ENCODE measurements around the gene PIK3R1. TPM values are rescaled to one million over a fixed set of nuclear protein-coding genes. Genes with fewer than 3 reads are reported as not detected.
A peak's percentile ranks its signal among the peaks of the same experiment; 100 is the strongest.

The PIK3R1 gene
- total RNA-seq, 1 donor from 2014 or later = 128 TPM

DNA sequence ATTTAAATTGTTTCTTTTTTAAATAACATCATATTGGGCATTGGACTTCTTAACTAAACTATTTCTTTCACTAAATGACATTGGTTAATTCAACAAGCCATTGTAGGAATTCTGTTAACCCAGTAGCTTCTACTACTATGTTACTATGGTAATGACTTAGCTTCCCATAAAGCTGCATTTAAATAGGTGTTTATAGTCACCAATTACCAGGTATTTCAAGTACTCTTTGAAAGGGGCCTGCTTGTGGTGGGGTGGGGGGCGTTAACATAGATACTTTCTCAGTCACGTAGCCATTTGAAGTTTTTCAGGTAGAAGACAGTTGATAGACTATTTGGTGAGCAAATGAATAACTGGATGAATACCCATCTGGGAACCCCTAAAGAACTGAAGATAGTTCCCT is 34.0 kb downstream of the PIK3R1 start:
- FAIRE-seq (no peak), DNase-seq (ENCODE audit: low spot score in 2 of 2) (no peak)

DNA sequence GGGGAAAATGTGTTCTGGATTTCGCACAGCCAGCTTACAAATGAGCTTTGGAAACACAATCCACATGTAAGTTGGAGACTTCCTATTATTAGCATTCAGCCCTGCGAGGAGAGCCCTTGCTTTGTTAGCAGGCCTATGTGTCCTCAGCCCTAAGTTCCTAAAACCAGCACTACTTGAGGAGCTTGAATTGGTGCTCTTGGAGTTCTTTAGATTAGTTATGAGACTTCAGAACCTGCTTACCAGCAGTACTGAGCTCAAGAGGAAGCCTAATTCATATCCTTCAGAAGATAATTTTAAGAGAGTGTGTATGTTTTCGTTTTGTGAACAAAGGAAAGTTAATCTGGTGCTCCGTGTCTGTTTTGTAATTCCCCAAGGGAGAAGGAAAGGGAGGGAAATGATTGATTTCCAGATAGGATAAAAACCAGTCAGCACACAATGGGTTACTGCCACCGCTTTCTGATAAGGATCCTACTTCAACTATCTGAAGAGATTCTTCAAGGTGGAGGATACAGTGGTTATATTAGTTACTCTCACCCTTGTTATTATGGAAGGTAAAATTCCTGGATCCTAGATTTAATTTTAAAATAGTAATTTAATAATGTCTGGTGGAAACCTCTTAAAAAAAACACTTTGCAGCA is 35.2 kb downstream of the PIK3R1 start:
- no peak for FAIRE-seq
- no peak for DNase-seq (ENCODE audit: low spot score in 2 of 2)

DNA sequence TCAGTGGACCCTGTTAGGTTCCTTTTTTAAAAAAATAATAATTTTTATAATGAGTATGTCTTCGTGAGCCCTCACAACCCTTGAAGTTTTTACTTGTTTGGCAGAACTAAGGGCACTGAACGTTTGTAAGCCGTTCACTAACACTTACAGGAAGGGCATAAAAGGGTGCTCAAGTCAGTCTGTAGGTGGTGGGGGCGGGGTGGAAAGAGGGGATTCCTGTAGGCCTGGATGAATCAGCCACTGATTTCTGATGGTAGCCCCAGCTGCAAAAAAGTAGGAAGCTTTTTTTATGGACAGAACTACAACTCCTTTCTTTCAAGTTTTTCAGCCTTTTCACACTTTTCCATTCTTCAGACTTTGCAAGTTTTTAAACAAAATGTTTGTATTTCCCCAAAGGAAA is 35.8 kb downstream of the PIK3R1 start:
- no peak for FAIRE-seq
- DNase-seq (ENCODE audit: low spot score in 2 of 2) = no peak

DNA sequence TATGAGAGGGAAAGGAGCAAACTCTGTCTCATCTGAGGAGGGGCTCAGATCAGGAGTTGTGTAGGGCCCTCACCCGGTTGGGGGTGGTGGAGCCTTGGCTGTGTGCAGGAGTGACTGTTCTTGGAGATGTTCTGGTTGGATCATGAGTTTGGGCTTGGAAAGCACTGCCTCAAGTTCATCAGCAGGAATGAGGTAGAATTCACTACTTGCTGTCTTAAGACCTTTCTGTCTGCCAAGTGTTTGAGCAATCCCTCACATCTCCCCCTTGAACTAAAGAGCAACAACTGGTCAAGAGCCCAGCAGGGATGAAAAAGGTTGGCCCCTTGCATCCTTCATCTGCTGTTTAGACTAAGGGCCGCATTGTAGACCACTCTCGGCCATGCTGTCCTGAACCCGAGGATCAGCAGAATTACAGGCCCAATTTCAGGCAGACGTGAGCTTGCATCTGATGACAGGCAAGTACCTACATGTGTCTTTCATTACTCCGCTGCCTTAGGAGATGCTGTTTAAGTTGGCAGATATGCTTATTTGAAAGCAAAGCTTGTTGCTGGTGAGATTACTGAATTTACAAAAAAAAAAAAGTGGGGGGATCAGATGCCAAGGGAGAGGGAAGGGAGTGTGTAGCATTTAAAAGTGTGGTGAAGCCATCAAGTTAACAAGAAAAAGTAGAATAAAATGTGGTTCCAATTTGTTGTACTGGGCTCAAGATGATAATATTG is 36.4 kb downstream of the PIK3R1 start:
- FAIRE-seq (no peak), DNase-seq (ENCODE audit: low spot score in 2 of 2) (no peak)

DNA sequence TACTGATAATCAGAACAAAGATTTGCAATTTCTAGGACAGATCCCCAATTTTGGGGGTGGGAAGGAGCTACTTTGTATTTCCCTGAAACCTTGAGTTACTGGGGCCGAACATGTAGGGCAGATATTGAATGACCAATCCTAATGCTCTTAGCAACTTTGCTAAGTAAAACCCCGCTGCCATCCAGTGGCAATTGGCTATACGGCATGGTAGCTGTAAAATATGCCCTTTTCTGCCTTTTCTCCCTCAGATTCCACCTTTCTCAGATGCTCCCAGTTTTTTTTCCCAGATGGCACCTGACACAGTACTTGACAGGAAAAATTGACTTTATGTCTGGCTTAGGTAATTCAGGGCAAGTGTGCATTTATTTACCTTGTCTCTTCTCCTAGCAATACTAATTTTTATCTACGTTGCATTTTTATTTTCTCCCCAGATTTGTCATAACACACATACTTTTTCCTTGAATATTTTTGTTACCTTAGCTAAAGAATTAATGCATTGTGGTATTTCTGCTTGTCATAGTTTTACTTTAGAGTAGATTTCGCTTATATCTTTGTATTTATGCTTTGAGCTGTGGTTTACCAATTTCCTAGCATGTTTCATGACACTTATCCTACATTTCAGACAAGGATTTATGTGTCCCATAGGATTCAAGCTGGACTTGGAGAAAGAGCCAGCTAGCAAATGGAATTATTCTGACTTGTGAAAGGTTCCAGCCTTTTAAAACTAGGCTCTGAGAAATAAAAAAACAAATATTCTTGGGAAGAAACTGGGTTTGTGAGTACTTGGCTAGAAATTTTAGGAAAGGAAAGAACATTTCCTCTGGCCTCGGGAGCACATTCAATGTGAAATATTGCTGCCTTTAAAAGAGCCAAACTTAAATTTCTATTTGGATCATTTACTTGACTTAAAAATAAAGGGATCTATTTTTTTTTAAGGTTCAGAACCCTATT is 37.4 kb downstream of the PIK3R1 start:
- DNase-seq (ENCODE audit: low spot score in 2 of 2) = peak; percentile 38 to 60
- no peak for FAIRE-seq

DNA sequence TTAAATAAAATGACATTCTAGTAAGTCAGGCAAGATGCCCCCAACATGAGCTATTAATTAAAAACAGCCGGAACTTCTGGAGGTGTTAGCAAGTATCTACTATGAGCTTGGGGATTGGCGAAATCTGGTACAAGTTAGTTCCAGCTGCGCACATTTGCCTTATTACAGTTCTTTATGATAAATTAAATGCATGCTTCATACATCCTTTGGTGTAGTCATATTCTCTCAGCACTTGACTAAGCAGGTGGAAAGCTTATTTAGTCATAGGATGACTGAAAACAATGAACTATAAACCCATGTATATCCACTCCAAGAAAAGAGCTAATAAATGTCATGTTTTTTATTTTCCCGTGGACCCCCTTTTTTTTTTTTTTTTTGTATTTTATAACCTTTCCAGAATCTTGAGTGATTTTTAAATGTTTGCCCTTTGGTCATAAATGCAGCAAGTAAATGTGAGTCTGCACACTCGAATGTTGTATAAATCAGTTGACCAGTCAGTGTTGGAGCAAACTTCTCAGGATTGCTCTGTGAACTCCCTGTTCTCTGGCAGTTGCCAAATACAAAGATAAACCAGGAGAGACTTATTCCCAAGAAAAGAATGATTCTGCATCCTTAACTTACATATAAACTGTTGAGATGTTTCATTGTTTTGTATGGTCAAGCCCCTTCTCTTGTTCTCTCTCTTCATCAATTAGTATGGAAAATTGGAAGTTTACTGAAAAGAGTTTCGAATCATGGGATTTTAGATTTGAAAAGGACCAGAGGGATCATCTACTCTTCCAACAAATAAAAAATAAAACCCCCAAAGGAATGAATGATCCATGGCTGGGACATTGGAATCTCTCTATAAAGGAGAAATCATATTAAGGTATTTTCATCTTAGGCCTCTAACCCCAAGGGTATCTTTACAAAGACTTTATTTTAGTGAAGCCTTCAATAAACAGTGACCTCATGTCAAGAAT is 38.3 kb downstream of the PIK3R1 start:
- no peak for FAIRE-seq
- no peak for DNase-seq (ENCODE audit: low spot score in 2 of 2)

DNA sequence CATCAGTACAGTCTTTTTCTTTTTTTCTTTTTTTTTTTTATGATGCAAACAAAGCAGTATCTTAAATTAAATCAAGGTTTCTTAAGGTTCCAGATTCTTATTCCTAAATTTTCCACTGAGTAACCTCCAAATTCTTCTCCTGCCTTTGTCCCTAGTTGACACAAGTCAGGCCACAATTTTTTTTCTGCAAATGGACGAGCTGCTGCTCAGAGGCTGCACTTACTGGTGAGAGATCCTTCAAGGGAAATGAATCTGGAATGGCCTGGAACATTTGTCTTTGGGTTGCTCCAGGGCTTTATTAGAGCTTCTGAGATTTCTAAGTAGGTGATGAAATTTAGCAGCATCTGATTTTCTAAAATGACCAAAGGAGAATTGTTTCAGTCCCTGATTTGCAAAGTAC is 39.3 kb downstream of the PIK3R1 start:
- FAIRE-seq = no peak
- no peak for DNase-seq (ENCODE audit: low spot score in 2 of 2)

DNA sequence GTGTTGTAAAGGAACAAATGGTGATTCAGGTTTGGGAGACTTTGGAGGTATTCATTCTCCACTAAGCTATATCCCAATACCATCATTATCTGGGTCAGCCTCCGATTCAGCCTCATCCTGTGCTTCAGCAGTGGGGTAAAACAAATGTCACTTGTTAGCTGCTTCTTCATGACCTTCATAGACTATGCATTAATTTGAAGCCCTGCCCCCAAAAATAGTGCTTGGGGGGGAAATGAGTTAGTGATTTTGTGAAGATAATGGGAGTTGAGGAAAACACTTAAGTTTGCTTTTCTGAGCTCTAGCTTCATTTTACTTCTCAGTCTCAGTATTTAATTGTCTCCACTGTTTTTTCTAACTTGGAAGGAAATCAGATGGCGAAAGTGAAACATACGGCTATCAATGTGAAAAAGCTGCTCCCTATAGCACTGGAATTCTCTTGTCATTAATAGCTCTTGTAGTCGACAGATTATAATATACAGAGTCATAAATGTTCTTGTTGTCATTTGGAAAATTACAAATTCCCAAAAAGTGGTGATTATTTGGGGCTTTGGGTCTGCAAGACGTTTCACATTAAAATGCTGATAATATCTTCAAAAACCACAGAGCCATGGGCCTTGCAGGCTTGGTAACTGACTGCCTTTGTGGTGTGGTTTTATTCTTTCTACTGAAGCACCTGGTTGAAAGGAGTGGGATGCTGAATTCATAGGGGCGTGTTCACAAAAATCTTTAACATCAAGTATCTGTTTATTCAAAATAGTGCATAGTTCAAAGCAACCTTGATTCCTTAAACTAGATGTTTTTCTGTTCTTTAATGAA is 40.0 kb downstream of the PIK3R1 start:
- DNase-seq (ENCODE audit: low spot score in 2 of 2) (no peak), FAIRE-seq (no peak)

DNA sequence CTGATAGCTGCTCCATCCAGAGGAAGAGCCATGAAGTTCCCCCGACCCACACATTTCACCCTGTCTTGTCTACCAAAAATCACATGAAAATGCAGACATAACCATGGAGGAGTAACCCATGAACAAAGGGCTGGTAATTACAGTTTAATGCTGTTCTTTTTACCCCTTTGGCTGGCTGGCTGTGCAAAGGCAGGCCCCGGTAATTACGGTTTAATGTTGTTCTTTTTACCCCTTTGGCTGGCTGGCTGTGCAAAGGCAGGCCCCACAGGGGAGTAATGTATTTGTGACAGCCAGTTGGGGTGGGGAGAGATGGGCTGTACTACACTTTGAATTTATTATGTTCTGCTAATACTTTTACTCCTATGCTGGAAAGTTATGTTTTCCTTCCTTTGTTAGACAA is 41.7 kb downstream of the PIK3R1 start:
- DNase-seq (ENCODE audit: low spot score in 2 of 2) (no peak), FAIRE-seq (no peak)

DNA sequence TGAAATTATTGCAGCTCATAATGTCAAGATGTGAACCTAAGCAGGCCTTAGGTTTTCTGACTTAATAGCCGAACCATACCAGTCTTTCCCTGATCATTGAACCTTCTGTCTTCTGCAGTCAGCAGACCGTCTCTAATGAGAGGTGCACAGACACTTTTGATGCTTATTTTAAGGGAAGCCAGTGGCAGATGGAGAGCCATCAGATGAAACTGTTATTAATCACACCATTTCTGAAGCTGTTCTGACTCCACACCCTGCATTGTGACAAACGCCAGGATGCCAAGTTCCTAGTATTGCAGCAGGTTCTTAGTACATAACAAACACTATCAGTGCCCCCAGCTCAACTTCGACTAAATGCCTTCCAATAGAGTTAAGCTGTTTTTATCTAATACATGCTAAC is 43.0 kb downstream of the PIK3R1 start:
- DNase-seq (ENCODE audit: low spot score in 2 of 2) (no peak), FAIRE-seq (no peak)

DNA sequence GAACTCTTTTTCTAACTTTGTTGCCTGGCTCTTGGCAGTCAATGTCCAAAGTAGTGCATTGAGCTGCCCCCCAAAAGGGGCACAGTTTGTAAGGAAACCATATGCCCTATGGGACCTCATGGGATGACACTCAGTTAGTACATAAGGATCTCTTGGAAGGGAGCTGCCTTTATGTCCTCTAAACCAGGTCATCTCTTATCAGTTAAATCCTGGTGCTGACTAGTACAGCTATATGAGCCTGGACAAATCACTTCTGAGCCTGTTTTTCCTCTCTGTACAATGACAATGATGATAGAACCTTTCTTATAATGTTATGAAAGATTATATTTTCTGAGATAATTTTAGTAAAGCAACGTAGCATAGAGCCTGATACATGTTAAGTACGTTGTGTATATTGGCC is 44.1 kb downstream of the PIK3R1 start:
- FAIRE-seq = no peak
- no peak for DNase-seq (ENCODE audit: low spot score in 2 of 2)

DNA sequence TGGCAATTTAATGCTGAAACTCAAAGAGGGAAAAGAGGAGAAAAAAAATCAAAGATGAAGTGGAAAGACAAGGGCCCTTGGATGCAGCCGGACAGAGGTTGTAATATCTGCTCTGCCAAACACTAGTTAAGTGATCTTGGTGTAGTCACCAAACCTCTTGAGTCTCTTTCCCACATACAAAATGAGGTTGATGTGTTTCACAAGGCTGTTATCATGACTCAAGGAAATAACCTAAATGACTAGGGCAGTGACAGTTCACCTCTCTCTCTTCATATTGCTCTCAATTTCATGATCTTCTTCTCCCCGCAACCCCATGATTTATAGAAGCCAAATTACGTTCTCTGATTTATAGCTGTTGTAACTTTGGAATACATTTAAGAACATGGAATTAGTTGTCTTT is 44.9 kb downstream of the PIK3R1 start:
- FAIRE-seq = no peak
- no peak for DNase-seq (ENCODE audit: low spot score in 2 of 2)

DNA sequence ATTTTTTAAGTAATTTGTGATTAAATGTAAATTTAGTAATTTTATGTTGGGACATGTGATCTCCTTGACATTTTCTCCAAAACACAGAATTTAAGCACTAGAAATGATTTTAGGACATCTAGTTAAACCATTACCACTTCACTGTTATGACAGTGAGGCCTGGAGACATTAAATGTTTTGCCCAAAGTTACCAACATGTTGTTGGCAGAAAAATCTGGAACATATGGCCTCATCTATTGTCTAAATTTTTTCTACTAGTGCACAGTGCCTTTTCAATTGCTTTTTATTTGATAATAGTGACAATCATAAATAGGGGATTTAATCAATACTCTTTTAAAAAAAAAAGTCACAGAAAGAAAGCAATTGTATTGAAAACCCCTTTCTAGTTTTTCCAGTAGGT is 45.6 kb downstream of the PIK3R1 start:
- FAIRE-seq (no peak), DNase-seq (ENCODE audit: low spot score in 2 of 2) (no peak)

DNA sequence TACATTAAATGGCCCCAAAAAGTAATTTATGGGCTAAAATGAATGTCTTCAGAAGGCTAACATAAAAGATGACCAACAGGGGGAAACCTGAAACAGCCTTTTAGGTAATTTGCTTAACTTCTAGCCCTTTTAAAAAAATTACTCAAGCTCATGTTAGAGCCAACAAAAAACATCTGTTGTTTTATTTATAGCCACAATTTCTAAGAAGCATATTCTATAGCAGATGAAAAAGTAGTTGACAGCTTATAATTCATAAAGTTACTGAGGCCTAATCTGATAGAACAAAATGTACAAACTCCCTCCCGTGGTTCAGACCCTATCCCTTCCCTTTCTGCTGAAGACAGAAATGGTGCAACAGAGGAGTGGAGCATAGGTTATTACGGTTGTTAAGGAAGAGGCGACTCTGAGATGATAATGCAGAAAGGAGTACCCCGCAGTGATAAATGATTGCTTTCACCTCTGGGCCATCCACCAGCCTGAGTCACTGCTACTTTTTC is 46.1 kb downstream of the PIK3R1 start:
- no peak for FAIRE-seq
- no peak for DNase-seq (ENCODE audit: low spot score in 2 of 2)

DNA sequence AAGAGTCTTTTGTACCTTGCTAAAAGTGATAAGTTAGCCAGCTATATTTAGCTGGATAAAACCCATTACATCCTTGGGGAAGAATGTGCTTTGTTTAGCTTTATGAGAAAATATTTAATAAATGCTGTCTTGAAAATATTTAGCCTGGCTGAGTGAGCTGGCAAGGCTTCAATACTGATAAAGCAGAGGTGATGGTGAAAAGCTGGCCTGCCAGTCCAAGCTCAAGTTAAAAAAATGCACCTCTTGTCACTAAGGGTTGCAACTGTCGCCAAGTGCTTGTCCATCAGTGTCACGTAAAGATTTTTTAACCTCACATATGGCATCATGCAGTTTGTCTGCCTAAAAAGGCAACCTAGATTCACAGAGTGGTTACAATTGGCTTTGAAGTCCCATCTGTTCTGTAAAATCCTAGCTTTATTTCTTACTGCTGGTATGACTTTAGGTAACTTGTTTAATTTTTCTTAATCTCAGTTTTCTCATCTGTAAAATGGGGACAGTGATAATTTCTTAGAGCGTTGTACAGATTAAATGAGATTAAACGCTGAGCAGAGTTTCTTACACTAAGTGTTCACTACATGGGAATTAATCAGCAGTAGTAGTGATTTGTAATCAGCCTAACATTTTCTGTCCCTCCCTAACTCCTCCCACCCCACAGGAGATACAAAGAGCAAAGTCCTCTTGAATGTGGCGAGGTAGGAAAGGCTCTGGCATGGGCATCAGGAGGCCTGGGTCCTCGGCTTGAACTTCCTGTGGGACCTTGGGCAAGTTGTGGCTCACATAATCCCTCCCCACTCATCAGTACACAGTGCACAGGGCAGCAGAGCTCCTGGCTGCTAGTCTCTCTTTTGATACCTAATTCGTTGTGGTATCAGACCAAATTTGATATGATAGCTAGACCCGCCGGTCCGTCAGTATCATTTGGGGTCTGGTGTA is 48.7 kb downstream of the PIK3R1 start:
- FAIRE-seq (no peak), DNase-seq (ENCODE audit: low spot score in 2 of 2) (no peak)

DNA sequence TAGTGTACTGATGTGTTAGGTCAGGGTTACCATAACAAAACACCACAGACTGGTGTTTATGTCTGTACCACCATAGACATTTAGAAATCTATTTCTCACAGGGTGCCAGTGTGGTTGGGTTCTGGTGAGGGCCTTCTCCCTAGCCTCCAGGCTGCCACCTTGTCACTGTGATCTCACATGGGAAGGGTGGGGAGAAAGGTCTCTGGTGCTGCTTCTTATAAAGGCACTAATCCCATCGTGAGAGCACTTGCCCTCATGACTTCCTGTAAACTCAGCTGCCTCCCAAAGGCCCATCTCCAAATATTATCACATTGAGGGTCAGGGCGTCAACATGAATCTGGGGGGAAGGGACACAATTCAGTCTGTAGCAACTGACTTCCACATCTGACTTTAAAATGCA is 49.8 kb downstream of the PIK3R1 start:
- FAIRE-seq = no peak

DNA sequence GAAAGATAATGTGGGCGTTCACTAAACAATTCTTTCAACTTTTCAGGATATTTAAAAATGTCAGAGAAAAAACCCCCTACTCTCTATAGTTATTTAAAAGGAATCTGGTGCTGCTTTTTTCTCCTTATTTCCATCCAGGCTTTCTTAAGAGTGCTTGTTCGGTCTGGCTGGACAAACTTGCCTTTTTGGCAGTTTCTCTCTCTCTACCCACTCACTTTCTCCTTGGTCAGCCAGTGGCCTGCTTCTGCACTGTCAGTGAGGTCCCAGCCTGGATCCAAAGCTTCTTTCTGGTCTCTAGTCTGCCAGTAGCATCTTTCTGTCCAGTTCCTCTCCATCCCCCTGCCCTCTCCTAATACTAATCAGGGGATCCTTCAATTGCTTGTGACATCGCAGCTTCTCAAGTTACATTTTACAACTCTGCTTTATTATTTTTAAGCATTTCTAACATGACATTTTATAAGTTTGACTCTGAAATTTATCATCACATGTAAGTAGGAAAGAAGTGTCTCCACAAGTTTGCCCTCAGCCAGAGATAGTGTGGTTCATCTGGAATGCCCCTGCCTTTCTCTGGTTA is 50.4 kb downstream of the PIK3R1 start:
- DNase-seq (ENCODE audit: low spot score in 2 of 2) (no peak), FAIRE-seq (no peak)

More for the DNA sequence above, 49.8 kb downstream of the PIK3R1 start:
- DNase-seq (ENCODE audit: low spot score in 2 of 2) = no peak

DNA sequence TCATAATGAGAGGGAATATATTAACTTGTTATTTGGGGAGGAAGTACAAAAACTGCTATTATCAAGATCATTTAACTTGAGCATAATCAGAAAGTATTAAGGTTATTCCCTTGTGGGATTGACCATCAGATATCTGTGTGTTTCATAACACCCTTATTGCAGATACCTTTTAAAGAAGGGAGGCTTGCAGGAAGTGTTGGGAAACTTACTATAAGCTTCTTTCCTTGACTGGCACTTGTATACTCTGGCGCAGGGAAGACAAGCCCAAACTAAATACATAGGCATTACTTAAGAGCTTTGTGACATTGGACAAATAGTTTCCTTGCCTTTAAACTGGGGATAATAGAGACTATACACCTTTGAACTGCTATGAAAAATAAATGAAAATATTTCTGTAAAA is 50.9 kb downstream of the PIK3R1 start:
- DNase-seq (ENCODE audit: low spot score in 2 of 2) (no peak), FAIRE-seq (no peak)

All from frontal cortex (tissue), 4 donors.